NCI-H1092 (cell line): Measurements from ENCODE around the gene RASD1.

Experiments
- DNase-seq: peaks from one replicate; lab custom pipeline; 2025; lab: John Stamatoyannopoulos, UW

RASD1 gene

GRCh38 chr17:17527534-17527933 is 31.3 kb upstream of the RASD1 start:
- DNase-seq, result no peak

DNA sequence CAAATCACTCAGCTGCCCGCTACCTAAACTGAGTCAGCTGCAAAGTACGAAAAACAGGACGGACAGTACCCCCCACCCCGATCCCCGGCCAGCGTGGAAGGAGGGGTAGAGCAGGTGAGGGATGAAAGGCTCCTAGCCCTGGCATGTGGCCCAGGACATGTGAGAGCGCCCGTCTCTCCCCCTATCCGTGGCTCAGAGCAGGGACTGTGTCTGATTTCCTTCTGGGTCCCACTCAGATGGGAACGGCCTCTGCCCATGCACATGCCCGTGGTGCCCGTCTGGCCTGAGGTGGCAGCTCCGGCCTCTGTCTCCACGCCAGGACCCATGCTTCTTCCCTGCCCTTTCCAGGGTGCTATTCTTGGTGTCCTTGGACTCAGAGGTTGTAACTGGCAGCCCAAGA is 30.2 kb upstream of the RASD1 start:
- DNase-seq, result peak; percentile 50

GRCh38 chr17:17525956-17526355 is 29.8 kb upstream of the RASD1 start:
- no peak for DNase-seq

DNA sequence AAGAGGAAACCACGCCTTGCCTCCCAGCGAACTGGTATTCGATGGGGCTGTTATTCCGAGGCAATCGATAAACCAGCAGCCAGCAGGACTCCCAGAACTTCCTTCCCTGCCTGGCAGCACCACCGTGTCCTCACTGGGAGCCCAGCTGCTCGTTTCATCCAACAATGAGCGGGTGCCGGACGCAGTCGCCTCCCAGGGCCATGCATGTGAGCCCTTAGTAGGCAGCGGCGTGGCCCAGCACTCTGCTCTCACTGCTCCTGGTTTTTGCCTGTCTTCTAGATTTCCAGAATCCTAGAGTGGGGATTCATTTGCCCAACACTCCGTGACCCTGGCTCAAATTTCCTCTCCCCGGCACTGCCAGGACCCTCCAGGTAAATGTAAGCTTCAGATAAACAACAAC is 29.1 kb upstream of the RASD1 start:
- DNase-seq, result peak; percentile 51

- DNase-seq, result no peak
Measured at GRCh38 chr17:17523731-17524490, 27.7 kb upstream of the RASD1 start.

DNA sequence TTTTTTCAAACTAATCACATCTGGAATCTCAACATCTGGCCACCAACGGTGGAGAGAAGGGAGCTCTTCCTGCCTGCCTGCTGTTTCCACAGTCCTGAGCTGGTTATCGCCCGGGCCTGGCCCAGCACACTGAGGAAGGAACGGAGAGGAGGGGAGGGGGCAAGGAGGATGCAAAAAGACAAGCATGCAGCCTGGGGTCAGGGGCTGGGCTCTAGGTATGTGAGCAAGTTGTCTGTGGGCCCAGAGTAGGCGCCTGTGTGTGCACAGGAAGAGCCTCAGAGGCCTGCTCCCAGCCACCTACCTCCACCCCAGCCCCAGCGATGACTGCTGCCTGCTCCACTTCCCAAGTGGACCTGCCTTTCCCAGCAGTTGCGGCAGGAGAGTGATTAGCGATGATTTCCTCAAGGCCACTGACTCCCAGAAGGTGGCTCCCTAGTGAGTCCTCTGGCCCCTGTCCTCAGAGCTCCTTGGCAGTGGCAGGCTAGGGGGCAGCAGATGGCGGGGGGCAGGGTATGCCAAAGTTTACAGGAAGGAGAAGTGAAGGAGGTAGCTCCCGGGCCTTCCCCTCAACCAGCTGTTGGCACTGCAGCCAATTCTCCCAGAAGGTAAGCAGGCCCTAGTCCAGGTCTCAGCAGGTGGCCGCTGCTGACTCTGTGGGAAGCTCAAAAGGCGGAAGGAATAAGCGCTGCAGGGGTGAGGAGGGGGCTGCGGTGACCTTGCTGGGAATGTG is 27.0 kb upstream of the RASD1 start:
- peak; percentile 76 for DNase-seq

DNA sequence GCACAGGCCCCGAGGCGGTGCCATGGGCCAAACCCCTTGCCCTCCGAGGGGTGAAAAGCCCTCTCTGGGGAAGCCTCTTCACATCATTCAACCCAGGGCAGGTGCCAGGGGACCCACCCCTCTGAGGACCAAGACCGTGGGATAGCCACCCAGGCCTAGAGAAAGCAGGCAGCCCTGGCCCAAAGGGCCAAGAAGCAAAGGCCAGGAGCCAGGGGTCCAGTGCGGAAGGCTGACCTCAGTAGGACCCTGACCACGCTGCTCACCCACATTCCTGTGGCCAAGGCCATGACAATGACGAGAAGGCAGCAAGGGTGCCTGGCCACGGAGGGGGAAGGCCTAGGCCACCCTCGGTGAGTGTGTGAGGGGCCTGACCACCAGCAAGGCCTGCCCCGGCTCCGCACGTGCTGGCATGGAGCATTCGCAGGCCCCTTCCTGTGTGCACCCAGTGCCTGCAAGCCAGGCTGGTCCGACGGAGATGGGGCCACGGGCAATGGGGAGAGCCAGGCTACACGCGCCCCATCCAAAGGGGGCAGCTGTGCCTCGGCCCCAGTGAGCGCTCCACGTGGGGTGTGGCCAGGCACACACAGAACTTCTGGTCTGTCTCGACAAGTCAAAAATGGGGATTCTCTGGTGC is 24.5 kb upstream of the RASD1 start:
- DNase-seq, result no peak

DNA sequence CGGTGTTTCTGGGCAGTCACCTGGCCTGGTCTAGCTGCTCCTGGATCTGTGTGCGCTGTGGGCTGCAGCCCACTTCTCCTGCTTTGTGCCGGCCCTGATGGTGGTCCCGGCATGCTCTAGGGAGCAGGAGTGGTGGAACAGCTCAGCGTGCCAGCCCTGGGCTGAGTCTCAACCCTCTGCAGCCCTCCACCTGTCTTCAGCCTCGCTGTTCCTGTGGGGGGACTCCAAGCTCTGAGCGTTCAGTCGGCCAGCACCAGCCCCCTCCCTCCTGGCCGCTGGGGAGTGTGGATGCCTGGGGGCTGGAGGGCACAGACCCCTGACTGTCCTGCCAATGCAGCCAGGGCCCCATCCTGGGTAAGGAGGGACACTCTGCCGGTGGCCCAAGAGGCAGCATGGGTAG is 23.7 kb upstream of the RASD1 start:
- no peak for DNase-seq

GRCh38 chr17:17518951-17519350 is 22.8 kb upstream of the RASD1 start:
- no peak for DNase-seq

GRCh38 chr17:17518014-17518413 is 21.8 kb upstream of the RASD1 start:
- no peak for DNase-seq

DNA sequence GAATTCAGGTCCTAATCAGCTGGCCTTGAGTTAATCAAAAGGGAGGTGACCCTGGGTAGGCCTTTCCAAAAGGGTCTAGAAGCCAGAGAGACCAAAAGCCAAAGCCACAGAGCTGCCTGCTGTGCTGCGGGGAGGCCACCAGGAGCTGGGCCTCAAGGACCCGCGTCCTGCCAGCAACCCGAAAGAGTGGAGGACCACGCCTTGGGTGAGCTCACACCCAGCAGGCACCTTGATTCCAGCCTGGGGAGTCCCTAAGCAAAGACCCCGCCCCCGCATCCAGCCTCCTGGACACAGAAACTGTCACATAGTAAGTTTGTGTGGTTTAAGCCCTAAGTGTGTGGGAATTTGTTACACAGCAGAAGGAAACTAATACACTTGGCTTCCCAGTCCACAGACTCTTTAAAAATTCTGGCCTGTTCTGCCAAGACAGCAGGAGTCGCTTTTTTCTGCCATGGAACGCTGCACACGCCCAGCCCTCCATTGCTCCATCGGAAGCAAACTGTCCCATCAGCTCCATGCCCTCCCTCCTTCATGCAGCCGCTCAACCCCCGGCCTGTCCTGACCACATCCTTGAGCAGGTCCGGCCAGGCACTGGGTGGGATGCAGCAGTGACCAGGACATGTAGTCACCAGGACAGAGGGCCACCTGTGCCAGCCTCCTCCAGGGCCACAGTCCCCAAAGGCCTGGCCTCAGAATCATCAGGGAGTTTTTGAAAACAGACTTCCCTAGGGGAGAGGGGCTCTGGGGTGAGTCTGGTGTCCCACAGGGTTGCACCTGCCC is 20.9 kb upstream of the RASD1 start:
- DNase-seq, result no peak

DNA sequence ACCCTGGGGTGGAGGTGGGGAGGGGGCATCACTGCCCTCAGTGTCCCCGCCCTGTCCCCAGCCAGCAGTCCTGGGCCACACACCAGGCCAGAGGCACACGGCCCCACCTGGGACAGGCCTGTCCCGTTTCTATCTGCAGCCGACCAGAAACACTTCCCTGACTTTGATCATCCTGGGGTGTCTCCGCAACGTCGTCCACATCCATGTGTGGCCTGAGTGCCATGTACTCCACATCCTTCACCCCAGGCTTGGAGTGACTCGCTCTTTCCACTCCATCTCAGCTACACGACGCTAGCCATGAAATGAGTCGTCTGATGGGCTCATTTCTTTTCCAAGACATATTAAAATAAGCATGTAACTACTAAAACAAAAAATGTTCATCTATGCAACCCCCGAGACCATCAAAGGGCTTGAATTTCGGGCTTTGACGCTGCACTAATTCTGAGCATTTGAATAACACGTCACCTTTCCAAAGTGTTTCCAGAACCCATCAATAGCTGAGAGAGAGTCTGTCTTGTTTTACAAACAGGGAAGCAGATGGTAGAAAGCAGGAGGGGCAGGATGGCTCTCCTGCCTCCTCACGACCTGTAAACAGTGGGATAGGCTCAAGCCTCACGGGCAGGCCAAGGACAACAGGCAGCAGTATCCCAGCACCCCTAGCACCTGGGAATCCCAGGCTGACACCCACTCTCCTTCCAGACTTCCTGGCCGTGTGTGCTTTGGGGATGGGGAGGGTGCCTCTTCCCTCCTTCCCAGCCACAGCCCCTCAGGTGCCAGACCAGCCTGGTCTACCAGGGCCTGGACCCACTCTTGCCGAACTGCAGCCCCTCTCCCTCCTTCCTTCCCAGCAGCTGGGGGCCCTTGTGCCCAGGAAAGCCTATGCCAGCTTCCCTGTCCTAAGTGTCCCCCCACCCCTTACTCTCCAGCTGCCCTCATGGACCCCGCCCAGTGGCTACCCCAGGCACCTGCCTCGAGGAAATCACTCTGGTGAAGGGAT is 20.0 kb upstream of the RASD1 start:
- no peak for DNase-seq

- DNase-seq, result no peak
Measured at GRCh38 chr17:17514993-17515933, 19.1 kb upstream of the RASD1 start.

GRCh38 chr17:17514361-17514992 is 18.3 kb upstream of the RASD1 start:
- no peak for DNase-seq

- no peak for DNase-seq
Measured at GRCh38 chr17:17513626-17514025, 17.4 kb upstream of the RASD1 start.

- DNase-seq, result no peak
Measured at GRCh38 chr17:17512866-17513265, 16.7 kb upstream of the RASD1 start.

- DNase-seq, result no peak
Measured at GRCh38 chr17:17511881-17512858, 16.0 kb upstream of the RASD1 start.

GRCh38 chr17:17511293-17511741 is 15.1 kb upstream of the RASD1 start:
- no peak for DNase-seq
